HG02588 (cell line): ENCODE results near the gene PHC1.
A peak's percentile ranks its signal among the peaks of the same experiment; 100 is the strongest.

Experiments used
- ATAC-seq: cut with Tn5 transposase; IDR thresholded peaks from one replicate; pipeline ENCODE4 v1.9.1; 2021; ENCODE audit warnings: mild to moderate bottlenecking, moderate library complexity; ENCODE audit not compliant: unreplicated experiment

The PHC1 gene

GRCh38 chr12:8949342-8950220 lies 35.3 kb downstream of the PHC1 start, which contains the start of gene M6PR:
TSS of gene M6PR (minus strand) at chr12:8949645. CDS start at chr12:8946404, 3,241 bp downstream.
- ATAC-seq = peak; percentile 78

GRCh38 chr12:8950221-8950527 lies 35.9 kb downstream of the PHC1 start:
- ATAC-seq = no peak

- no peak for ATAC-seq
Observed at GRCh38 chr12:8950702-8951478, 36.6 kb downstream of the PHC1 start.

- no peak for ATAC-seq
Observed at GRCh38 chr12:8951744-8952143, 37.4 kb downstream of the PHC1 start.

- ATAC-seq = no peak
Observed at GRCh38 chr12:8953773-8954402, 39.6 kb downstream of the PHC1 start.

- no peak for ATAC-seq
Observed at GRCh38 chr12:8956073-8956472, 41.8 kb downstream of the PHC1 start.

- no peak for ATAC-seq
Observed at GRCh38 chr12:8956772-8957171, 42.5 kb downstream of the PHC1 start.

GRCh38 chr12:8957561-8957960 lies 43.3 kb downstream of the PHC1 start:
- ATAC-seq = no peak

GRCh38 chr12:8958066-8958465 lies 43.8 kb downstream of the PHC1 start:
- ATAC-seq = no peak

- ATAC-seq = no peak
Observed at GRCh38 chr12:8960176-8960575, 45.9 kb downstream of the PHC1 start.

GRCh38 chr12:8968761-8969160 lies 54.5 kb downstream of the PHC1 start:
- ATAC-seq = no peak

- no peak for ATAC-seq
Observed at GRCh38 chr12:8969861-8970411, 55.6 kb downstream of the PHC1 start.

GRCh38 chr12:8970432-8970831 lies 56.1 kb downstream of the PHC1 start:
- ATAC-seq = no peak

- no peak for ATAC-seq
Observed at GRCh38 chr12:8980137-8980536, 65.8 kb downstream of the PHC1 start.

- ATAC-seq = no peak
Observed at GRCh38 chr12:8985213-8985754, 71.0 kb downstream of the PHC1 start.

- no peak for ATAC-seq
Observed at GRCh38 chr12:8987163-8987562, 72.9 kb downstream of the PHC1 start.

- no peak for ATAC-seq
Observed at GRCh38 chr12:8987685-8988084, 73.4 kb downstream of the PHC1 start.

GRCh38 chr12:8989413-8989812 lies 75.1 kb downstream of the PHC1 start, which contains the start of gene KLRG1:
TSS of gene KLRG1 (plus strand) at chr12:8989546. CDS start at chr12:8989636, 90 bp downstream.
- ATAC-seq = no peak
